LNCaP clone FGC (cell line): ENCODE data around the gene ALPL.

Source experiments
- DNase-seq: peaks from one replicate; pipeline ENCODE4 v3.0.0-alpha.2; 2011; ENCODE audit warnings: low read depth
- H3K4me3 ChIP-seq: 2 replicates; pipeline ENCODE4 v1.5.1; 2011; ENCODE audit warnings: mild to moderate bottlenecking, low read depth, low read length, control low read depth
- CTCF ChIP-seq: IDR thresholded peaks from 2 replicates; pipeline ENCODE4 v1.5.1; 2012; ENCODE audit warnings: mild to moderate bottlenecking; ENCODE audit not compliant: control insufficient read depth, insufficient read depth; ENCODE audit errors: extremely low read depth

The ALPL gene

GRCh38 chr1:21610989-21611785 lies 102.0 kb downstream of the ALPL start:
- DNase-seq = no peak
- no peak for TF ChIP-seq CTCF
- H3K4me3 ChIP-seq = no peak overlapping the region

- H3K4me3 ChIP-seq = no peak overlapping the region
- DNase-seq = no peak
- TF ChIP-seq CTCF = no peak
Measured at GRCh38 chr1:21612057-21612456, 102.8 kb downstream of the ALPL start.

GRCh38 chr1:21613072-21613867 lies 104.0 kb downstream of the ALPL start:
- DNase-seq = no peak
- H3K4me3 ChIP-seq = no peak overlapping the region
- no peak for TF ChIP-seq CTCF

GRCh38 chr1:21614419-21615115 lies 105.3 kb downstream of the ALPL start:
- no peak for DNase-seq
- TF ChIP-seq CTCF = no peak

GRCh38 chr1:21616372-21616771 lies 107.1 kb downstream of the ALPL start:
- no peak for DNase-seq
- H3K4me3 ChIP-seq = no peak overlapping the region
- no peak for TF ChIP-seq CTCF

More at GRCh38 chr1:21614419-21615115, 105.3 kb downstream of the ALPL start:
- H3K4me3 ChIP-seq = no peak overlapping the region

GRCh38 chr1:21617126-21617738 lies 108.0 kb downstream of the ALPL start:
- no peak for TF ChIP-seq CTCF
- no peak for DNase-seq
- no peak overlapping the region for H3K4me3 ChIP-seq
